GM12874 (cell line): ENCODE data around the gene PIK3CD.

ENCODE experiments used
- TF ChIP-seq, protein P1 (sequence below): IDR thresholded peaks from 2 replicates; pipeline ENCODE4 v1.5.1; 2011; ENCODE audit warnings: low read depth, mild to moderate bottlenecking, control low read depth, low read length, moderate library complexity; ENCODE audit not compliant: insufficient read depth

Gene PIK3CD

GRCh38 chr1:9634582-9634981, 16.9 kb upstream of the PIK3CD start:
- TF ChIP-seq, protein P1, sequence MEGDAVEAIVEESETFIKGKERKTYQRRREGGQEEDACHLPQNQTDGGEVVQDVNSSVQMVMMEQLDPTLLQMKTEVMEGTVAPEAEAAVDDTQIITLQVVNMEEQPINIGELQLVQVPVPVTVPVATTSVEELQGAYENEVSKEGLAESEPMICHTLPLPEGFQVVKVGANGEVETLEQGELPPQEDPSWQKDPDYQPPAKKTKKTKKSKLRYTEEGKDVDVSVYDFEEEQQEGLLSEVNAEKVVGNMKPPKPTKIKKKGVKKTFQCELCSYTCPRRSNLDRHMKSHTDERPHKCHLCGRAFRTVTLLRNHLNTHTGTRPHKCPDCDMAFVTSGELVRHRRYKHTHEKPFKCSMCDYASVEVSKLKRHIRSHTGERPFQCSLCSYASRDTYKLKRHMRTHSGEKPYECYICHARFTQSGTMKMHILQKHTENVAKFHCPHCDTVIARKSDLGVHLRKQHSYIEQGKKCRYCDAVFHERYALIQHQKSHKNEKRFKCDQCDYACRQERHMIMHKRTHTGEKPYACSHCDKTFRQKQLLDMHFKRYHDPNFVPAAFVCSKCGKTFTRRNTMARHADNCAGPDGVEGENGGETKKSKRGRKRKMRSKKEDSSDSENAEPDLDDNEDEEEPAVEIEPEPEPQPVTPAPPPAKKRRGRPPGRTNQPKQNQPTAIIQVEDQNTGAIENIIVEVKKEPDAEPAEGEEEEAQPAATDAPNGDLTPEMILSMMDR, result no peak

DNA sequence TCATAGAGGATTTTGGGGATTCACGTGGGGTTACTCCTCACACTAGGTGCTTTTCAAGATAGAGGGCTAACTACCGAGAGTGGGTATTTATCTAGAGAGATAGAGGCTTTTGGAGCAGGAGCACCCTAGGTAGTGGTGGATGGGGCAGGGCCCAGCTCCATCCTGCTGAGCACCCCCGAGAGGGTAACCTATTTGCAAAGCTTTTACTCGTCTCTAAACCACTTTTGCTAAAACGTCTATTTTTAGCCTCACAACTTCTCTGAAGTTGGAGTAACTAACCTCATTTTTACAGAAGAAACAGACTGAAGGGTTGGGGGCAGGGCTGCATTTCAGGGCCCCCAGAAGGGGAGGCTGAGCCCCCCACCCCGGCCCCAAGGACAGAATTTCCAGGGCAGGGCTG, 12.3 kb upstream of the PIK3CD start:
- TF ChIP-seq, protein P1, result no peak

DNA sequence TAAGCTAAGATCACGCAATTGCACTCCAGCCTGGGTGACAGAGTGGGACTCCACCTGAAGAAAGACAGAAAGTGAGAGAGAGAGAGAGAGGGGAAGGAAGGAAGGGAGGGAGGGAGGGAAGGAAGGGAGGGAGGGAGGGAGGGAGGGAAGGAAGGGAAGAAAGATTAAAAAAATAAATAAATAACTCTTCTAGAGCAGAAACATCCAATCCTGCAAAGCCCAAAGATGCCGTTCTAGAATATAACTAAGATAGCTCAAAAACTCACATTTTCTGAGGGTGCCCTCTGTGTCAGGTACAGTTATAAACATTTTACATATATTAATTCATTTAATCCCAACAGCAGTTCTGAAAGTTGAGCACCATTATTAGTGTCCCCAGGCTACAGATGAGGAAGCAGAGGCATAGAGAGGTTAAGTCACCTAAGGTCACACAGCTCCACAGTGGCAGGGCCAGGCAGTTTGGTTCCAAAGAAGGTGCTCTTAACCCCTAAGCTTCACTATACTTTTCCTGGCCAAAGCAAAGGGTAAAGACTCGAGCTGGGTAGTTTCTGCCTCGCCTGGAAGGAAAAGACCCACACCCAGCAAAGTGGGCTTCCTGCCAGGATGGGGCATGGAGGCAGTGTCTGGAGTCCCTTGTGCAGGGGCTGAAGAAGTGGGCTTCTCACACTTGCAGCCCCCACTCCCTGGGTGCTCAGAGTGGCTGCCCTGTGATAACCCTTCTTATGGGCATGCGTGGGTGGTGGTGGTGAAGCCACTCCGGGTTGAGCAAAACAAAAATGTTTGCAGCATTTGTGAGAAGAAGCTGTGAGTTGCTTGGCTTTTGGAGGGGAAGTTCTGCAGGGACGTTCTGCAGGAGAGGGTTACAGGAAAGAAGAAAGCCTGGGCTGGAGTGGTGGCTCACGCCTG, 7.9 kb upstream of the PIK3CD start:
- TF ChIP-seq, protein P1, result no peak

- TF ChIP-seq, protein P1, result no peak
Observed at GRCh38 chr1:9646037-9646436, 5.5 kb upstream of the PIK3CD start.

- TF ChIP-seq, protein P1, result no peak
Observed at GRCh38 chr1:9648171-9648570, 3.4 kb upstream of the PIK3CD start.

DNA sequence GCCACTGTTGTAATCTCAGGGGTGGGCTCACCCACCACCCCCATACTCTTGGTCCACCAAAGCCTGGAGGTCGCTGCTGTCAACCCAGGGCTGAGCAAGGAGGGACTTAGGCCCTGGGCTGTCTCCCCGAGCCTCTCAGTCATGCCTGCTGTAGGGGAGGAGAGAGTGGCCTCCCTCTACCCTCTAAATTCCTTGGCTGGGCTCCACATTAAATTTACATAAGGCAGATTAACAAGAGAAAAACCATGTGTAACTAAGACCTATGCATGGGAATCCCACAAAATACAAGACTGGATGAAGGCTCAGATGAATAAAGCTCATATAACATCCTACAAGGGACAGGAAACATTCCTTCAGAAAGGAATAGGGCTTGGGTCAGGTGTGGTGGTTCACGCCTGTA, 1.8 kb upstream of the PIK3CD start:
- TF ChIP-seq, protein P1, result no peak

DNA sequence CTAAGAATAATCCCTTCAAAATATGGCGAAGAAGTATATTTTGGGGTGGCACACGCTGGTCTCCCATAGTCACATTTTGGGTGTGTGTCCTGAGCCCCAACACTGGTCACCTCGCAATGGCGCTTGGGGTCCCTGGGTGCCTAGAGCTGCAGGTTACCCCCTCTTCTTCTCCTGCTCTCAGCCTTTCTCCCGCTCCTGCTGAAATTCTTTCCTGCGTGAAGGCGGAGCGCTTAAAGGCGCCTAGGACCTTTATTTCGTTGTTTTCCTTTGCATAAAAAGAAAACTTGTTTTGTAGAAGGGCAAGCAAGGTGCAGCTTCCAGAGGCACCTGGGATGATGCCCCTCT, 339 bp upstream of the PIK3CD start:
- TF ChIP-seq, protein P1, result no peak
